ENCODE results near the gene NALCN.

The NALCN gene

GRCh38 chr13:101416181-101417042, at the start of gene NALCN:
NALCN (minus strand) TSS chr13:101416508; CDS start chr13:101399126, 17,382 bp downstream.
- Histone ChIP-seq H3K27ac (ENCODE audit: low read depth, low read length) (no peak within 1 kb of the TSS), H3F3A (ENCODE audit: insufficient read depth) (no peaks in the 10 kb centered on the region), H3K9ac (ENCODE audit: low read length) (no peak within 1 kb of the TSS), H3K9me2 (replicated peaks; ENCODE audit: insufficient read depth, low read length) (no peaks in the 10 kb centered on the region), H3K27me3 (ENCODE audit: low read length) (no peaks in the 10 kb centered on the region), H3K4me3 (ENCODE audit: insufficient read depth, low read length, poor library complexity, severe bottlenecking) (no peak within 1 kb of the TSS), H3K9me3 (ENCODE audit: insufficient read depth, low read length) (no peaks in the 10 kb centered on the region), H4K20me1 (ENCODE audit: low read depth, low read length) (no peaks in the 10 kb centered on the region), H3K79me2 (ENCODE audit: insufficient read depth, low read length) (no peaks in the 10 kb centered on the region), H2AFZ (ENCODE audit: low read depth, low read length, severe bottlenecking) (no peak within 1 kb of the TSS), H3K4me2 (ENCODE audit: low read depth, low read length, poor library complexity, severe bottlenecking) (no peak within 1 kb of the TSS), H3K36me3 (ENCODE audit: low read length) (no peaks in the 10 kb centered on the region)
- no peak for TF ChIP-seq EZH2phosphoT487 (conservative IDR thresholded peaks at IDR 0.05; ENCODE audit: low read length)
- TF ChIP-seq, protein P1, sequence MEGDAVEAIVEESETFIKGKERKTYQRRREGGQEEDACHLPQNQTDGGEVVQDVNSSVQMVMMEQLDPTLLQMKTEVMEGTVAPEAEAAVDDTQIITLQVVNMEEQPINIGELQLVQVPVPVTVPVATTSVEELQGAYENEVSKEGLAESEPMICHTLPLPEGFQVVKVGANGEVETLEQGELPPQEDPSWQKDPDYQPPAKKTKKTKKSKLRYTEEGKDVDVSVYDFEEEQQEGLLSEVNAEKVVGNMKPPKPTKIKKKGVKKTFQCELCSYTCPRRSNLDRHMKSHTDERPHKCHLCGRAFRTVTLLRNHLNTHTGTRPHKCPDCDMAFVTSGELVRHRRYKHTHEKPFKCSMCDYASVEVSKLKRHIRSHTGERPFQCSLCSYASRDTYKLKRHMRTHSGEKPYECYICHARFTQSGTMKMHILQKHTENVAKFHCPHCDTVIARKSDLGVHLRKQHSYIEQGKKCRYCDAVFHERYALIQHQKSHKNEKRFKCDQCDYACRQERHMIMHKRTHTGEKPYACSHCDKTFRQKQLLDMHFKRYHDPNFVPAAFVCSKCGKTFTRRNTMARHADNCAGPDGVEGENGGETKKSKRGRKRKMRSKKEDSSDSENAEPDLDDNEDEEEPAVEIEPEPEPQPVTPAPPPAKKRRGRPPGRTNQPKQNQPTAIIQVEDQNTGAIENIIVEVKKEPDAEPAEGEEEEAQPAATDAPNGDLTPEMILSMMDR (IDR thresholded peaks at IDR 0.05; ENCODE audit: insufficient read depth, low read length, poor library complexity, severe bottlenecking), result no peak

DNA sequence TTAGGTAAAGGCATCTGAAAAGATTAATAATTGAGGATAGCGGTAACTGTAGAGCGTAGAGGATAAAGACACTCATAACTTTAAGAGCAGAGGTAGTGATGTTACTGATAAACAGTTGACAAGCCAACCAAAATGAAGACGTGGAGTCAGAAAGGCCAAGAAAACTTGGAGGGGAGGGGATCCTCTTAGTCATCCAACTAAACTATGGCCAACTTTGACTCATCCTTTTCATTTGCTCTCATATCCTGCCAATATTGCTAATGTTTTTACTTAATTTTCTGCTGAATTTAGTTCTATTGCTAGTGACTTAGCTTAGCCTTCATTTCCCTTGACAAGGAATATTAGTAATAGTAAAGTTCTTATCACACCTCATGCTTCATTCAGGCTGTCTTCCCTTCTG, 49.6 kb upstream of the NALCN start:
- TF ChIP-seq EZH2phosphoT487 (conservative IDR thresholded peaks at IDR 0.05; ENCODE audit: low read length), result no peak
- TF ChIP-seq, protein P1 (IDR thresholded peaks at IDR 0.05; ENCODE audit: insufficient read depth, low read length, poor library complexity, severe bottlenecking), result no peak
- Histone ChIP-seq H3K4me3 (ENCODE audit: insufficient read depth, low read length, poor library complexity, severe bottlenecking) (no peak overlapping the region), H3K79me2 (ENCODE audit: insufficient read depth, low read length) (no peaks in the 10 kb centered on the region), H3K9me3 (ENCODE audit: insufficient read depth, low read length) (no peaks in the 10 kb centered on the region), H3K27ac (ENCODE audit: low read depth, low read length) (no peak overlapping the region), H3K9me2 (replicated peaks; ENCODE audit: insufficient read depth, low read length) (no peaks in the 10 kb centered on the region), H3K36me3 (ENCODE audit: low read length) (no peaks in the 10 kb centered on the region), H3F3A (ENCODE audit: insufficient read depth) (no peaks in the 10 kb centered on the region), H3K4me2 (ENCODE audit: low read depth, low read length, poor library complexity, severe bottlenecking) (no peak overlapping the region), H2AFZ (ENCODE audit: low read depth, low read length, severe bottlenecking) (no peak overlapping the region), H3K27me3 (ENCODE audit: low read length) (no peaks in the 10 kb centered on the region), H3K9ac (ENCODE audit: low read length) (no peak overlapping the region), H4K20me1 (ENCODE audit: low read depth, low read length) (no peaks in the 10 kb centered on the region)

DNA sequence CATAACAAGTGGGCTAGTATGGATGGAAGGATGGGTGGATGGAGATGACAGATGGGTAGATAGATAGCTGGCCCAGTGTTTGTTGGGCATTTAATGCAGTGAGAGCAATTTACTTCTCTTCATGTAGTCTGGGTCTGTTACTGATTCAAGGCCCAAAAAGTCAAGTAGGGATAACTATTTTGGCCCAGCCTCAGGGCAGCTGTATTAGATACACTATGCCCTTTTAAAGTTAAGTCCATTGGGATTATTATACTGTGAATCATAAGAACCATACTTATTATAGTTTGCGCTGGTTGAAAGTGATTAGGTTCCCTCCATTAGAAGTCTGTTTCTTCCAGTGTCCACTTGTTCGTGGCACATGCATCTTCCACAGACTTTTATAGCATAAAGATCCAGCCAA, 40.9 kb upstream of the NALCN start:
- Histone ChIP-seq H3K4me3 (ENCODE audit: insufficient read depth, low read length, poor library complexity, severe bottlenecking) (no peak overlapping the region), H2AFZ (ENCODE audit: low read depth, low read length, severe bottlenecking) (no peak overlapping the region), H3K36me3 (ENCODE audit: low read length) (no peaks in the 10 kb centered on the region), H3K27me3 (ENCODE audit: low read length) (no peaks in the 10 kb centered on the region), H3K9me2 (replicated peaks; ENCODE audit: insufficient read depth, low read length) (no peaks in the 10 kb centered on the region), H3K79me2 (ENCODE audit: insufficient read depth, low read length) (no peaks in the 10 kb centered on the region), H3K27ac (ENCODE audit: low read depth, low read length) (no peak overlapping the region), H3K4me2 (ENCODE audit: low read depth, low read length, poor library complexity, severe bottlenecking) (no peak overlapping the region), H4K20me1 (ENCODE audit: low read depth, low read length) (no peaks in the 10 kb centered on the region), H3K9ac (ENCODE audit: low read length) (no peak overlapping the region), H3F3A (ENCODE audit: insufficient read depth) (no peaks in the 10 kb centered on the region), H3K9me3 (ENCODE audit: insufficient read depth, low read length) (no peaks in the 10 kb centered on the region)
- TF ChIP-seq, protein P1 (IDR thresholded peaks at IDR 0.05; ENCODE audit: insufficient read depth, low read length, poor library complexity, severe bottlenecking), result no peak
- no peak for TF ChIP-seq EZH2phosphoT487 (conservative IDR thresholded peaks at IDR 0.05; ENCODE audit: low read length)

All from SU-DHL-6 (cell line).